Endothelial cell of coronary artery (primary cell): ENCODE data around the gene ME3. TPM values are rescaled to one million over a fixed set of nuclear protein-coding genes. Genes with fewer than 3 reads are reported as not detected.

Source experiments
- total RNA-seq: library from RNA; depleted of rRNA; stranded (reverse); fragments of >200 nt; gene quantifications from 2 replicates; pipeline ENCODE4 v1.2.3, GENCODE V29; 2014

The ME3 gene
- 42.2 and 52.7 TPM in 2 replicates for total RNA-seq

GRCh38 chr11:86672007-86672621 lies at the start of gene ME3:
ME3 (minus strand) TSS chr11:86672616.

Other genes with a start within 250 kb of the ME3 start
- 309 and 318 TPM in 2 replicates for gene PRSS23, start 127.9 kb upstream of the ME3 start, total RNA-seq